GM21515 (cell line): ENCODE data around the gene APOBEC4.

Source experiments
- ATAC-seq: cut with Tn5 transposase; IDR thresholded peaks from one replicate; pipeline ENCODE4 v1.9.1; 2021; ENCODE audit not compliant: unreplicated experiment

APOBEC4 gene

DNA sequence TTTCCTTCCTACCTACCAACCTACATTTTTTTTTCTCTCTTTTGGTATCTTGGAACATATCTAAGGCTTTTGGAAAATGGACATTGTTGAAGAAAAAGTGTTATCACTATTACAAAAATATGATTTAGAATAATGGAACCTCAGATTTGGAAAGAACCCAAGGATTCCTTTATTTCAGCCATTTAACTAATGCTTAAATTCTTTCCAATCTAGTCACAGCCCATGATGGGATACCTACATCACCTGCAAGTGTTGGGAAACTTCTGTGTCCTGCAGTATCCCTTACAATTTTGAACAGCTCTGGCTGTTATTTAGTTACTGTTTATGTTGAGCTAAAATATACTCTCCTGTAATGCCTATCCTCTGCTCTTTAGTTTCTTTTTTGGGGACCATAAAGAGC lies 22.3 kb upstream of the APOBEC4 start:
- no peak for ATAC-seq

GRCh38 chr1:183674886-183675285 lies 21.8 kb upstream of the APOBEC4 start:
- ATAC-seq: no peak

- ATAC-seq: no peak
Observed at GRCh38 chr1:183674339-183674738, 21.2 kb upstream of the APOBEC4 start.

DNA sequence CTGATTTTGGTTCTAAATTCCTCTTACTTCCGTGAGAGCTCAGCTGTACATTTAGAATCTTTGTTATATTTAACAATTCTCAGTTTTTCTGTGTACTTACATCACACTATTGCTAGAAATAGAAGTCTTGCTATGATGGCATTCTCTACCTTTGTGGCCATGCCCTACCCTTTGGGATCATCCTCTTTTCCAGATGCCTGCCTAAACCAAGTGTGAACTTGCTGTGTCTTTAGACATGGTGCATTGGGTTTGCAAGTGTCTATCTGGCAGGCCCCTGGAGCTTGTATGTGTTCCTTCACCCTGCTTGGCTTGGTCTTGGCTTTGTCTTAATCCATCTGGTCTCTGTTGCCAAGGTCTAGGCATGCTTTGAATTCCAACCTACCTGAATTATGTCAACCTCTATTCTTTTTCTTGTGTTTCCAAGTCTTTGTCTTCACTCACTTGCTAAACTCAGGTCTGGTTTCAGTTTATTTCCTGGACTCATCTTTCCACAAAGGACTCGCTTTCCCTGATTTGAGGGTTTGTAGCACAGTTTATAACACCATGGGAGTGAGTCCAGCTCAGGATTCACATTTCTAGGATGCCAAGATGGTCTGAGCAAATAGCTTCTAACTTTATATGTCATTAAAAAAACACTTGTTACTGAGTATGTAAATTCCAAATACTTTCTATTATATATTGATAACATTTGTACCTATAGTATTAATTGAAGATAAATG lies 20.6 kb upstream of the APOBEC4 start:
- ATAC-seq: no peak

- ATAC-seq: no peak
Observed at GRCh38 chr1:183670169-183670568, 17.1 kb upstream of the APOBEC4 start.

- ATAC-seq: no peak
Observed at GRCh38 chr1:183656355-183656754, 3.2 kb upstream of the APOBEC4 start.

DNA sequence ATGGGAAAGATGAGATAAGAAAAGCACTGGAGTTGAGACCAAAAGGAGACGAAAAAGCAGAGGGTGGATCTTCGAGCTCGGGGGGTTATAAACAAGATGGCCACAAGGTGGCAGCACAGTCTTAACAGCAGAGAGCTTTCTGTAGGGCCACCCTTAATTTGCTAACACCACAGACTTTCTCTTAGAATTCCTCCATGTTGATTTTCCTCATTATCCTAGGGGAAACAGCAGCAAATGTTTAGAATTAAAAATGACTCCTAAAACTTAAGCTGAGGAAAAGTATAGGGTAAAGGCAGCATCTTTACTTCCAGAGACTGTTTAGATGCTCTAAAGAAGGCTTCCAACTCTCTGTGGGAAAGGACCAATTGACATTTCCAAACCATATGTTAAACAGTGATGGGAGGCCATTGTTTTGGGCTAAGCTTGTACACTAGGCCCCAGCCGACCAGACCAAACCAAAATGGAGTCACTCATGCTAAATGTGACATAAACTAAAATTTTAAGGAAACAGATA lies 2.5 kb upstream of the APOBEC4 start:
- ATAC-seq: peak; percentile 65

DNA sequence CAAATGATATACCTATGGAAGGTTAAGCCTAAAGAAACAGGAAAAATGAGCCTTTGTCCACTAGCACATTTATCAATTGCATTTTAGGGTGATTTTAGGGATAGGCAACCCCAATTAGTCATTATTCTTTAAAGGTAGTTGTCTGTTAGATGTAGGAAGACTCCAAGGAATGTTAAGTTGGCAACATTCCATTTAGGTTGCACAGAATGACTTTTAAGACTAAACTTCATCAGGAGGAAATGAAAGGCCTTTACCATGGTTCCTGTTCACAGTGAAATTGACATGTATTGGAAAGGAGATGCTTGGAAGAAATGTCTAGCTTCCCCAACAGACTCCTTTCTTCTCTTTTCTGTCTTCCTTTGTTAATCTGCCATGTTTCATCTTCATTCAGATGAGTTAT lies 1.6 kb upstream of the APOBEC4 start:
- ATAC-seq: no peak

DNA sequence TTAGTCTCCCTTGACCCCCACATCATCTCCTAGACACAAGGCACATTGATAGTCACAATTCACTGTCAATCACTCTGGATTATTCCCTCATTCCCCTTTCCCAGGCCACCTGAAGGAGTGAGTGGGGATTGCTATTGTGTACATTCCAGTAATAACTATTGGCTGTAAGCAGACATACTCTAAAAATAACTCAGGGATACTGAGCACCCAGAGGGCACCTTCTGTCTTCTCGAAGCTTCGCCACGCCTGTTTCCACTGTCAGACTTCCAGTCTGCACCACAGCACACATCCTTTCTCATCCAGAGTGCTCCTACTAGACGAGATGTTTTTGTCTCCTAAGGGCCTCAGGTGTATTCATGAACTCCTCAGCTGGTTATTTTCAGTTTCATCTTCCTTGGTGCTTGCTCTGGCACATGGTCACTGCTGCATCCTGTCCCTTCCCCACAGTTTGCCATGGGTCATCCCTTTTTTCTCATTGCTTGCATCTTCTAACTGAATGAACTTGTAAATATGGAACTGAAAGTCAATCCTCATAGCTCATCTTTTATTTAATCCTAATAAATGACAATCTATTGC lies 848 bp upstream of the APOBEC4 start:
- ATAC-seq: no peak

DNA sequence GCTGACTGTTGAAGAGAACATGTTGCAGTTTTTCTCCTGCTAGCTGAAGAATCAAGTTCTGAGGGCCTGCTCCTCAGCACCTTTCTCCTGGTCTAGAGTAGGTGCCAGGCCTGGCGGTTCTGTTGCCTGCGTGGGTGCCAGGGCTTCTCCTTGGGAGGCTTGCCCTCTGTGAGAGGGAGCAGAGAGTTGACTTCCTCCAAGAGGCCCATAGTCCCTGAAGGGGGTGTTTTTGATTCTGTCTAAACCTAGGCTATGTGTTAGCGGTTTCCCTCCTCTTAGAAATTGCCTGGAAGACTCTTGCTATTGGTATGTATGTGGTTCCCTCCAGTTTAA lies 312 bp upstream of the APOBEC4 start:
- no peak for ATAC-seq

- ATAC-seq: no peak
Observed at GRCh38 chr1:183652107-183652506, 1.0 kb downstream of the APOBEC4 start.

DNA sequence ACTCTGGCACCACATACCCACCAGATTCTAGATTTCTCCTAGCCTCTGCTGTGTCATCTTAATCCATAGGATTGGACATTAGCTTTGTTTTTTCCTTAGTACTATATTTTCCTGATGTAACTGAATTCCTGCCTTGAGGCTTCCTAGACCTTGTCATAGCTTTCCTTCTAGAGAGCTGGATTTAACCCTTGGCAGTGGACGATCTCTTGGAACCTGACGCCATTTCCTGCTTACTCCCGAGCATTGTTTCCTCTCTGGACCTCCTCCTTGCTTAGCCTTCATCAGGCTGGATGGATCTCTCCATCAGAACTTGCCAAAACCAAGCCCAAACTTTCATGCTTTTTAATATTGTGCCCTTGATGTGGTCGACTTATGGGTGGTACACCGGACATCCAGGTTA lies 1.5 kb downstream of the APOBEC4 start:
- ATAC-seq: no peak

GRCh38 chr1:183648042-183648441 lies 5.1 kb downstream of the APOBEC4 start:
- no peak for ATAC-seq

DNA sequence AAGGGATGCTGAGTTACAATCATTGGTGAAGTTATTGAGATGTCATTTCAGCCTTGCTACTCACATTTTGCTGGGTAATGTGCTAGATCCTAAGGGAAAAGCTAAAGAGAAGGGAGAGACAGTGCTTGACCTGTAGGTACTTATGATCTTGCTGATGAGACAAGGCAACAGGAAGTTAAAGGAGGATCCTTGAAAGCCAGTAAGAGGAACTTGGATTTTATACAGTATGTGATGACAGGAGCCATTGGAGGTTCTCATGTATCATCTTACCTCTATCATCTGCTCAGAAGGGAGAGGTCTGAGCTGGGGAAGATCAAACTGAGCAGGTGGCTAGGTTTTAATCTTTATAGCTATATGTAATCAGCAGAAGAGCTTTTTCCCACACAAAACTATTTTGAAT lies 6.3 kb downstream of the APOBEC4 start:
- ATAC-seq: no peak

- ATAC-seq: no peak
Observed at GRCh38 chr1:183645531-183645930, 7.6 kb downstream of the APOBEC4 start.

DNA sequence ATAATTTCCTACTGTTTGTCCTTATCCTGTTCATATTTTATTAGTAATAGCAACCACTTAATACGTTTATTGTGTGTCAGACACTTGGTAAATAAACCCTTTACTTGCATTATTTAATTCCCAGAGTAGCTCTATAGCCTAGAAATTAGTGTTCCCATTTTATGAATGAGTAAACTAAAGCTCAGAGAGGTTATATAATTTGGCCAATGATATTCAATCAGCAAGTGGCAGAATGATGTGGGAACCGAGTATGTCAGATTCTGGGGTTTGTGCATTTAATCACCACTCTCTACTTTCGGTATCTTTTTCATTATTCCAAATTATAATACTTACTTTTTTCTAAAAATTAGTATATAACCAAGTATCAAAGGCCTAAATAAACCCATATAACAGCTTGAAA lies 10.9 kb downstream of the APOBEC4 start:
- no peak for ATAC-seq

DNA sequence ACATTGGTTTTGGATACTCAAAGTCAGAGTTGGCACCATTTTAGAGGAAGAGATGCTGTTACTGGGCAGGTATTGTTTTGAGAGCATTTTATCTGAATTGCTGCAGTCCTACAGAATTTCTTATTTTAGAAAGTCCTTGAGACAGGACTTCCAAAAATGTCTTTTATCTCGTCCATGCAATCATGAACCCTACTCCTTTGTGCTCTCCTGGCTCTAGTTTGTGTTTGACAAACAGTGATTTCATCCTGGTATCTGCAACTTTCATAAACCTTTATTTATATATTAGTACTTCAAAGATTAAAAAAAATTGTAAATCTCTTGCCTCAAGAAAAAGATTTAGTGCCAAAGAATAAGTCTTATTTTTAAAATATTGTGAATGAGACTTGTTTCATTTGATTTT lies 12.9 kb downstream of the APOBEC4 start:
- ATAC-seq: no peak

DNA sequence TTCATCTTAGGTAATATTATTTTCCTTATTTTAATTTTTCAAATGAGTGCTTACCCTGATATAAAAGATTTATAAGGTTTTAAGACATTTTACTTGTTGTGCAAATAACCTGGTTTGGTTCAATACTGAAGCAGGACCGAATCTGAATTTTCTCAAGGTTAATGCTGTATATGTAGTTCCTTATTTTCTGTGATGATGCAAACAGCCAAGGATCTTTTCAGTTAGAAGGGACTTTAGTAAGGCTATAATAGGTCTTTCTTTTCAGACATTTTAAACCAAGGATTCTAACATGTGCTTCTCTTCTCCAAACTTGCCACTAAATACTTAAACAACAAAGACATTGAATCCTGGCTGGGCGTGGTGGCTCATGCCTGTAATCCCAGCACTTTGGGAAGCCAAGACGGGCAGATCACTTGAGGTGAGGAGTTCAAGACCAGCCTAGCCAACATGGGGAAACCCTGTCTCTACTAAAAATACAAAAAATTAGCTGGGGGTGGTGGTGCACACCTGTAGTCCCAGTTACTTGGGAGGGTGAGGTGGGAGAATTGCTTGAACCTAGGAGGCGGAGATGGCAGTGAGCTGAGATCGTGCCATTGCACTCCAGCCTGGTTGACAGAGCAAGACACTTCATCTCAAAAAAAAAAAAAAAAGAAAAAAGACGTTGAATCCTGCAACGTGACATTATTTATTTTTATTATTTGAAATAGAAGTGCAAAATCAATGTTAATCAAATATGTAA lies 14.3 kb downstream of the APOBEC4 start:
- ATAC-seq: no peak

- ATAC-seq: no peak
Observed at GRCh38 chr1:183636783-183637182, 16.3 kb downstream of the APOBEC4 start.

GRCh38 chr1:183636334-183636682 lies 16.8 kb downstream of the APOBEC4 start:
- no peak for ATAC-seq

DNA sequence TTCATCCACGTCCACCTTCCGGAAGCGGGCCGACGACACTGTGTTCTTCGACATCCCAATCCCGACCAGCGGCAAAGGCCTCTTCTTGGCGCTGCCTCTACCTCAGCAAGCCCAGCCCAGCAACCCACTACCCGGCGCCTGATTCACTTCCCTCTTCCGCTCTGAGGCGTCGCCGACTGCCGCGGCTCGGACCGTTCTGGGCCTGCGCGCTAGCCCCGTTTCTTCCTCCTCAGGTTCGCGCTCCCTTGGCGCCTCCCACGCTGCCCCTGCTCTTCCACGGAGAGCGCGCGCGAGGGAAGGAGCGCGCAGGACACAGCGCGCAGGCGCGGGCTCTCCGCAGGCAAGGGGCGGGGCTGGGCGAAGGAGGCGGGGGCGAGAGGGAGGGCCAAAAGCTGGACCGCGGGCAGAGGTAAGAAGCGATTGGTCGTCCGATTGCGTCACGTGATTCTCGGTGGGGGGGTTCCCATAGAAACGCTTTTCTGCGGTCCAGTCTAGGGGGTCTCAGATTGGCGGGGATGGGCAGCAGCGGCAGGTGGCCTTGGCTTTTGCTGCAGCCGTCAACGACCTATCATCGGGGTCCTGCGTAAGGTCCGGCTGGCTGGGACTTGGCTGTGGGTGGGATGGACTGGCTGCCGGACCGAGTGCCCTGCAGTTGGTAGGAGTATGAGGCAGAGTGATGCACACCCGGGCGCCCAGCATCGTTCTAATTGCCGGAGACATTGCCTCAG lies 17.3 kb downstream of the APOBEC4 start, which contains the start of gene ARPC5:
Gene ARPC5 (minus strand): TSS at position 178 of the 728 bp plus-strand sequence. CDS start 124 bp downstream, at position 54.
- peak; percentile 85 for ATAC-seq
